ENCODE results near the gene CTSA. TPM values are rescaled to one million over a fixed set of nuclear protein-coding genes. Genes with fewer than 3 reads are reported as not detected.
A peak's percentile ranks its signal among the peaks of the same experiment; 100 is the strongest.
"Not testable (repeated sequence)": the region's sequence is repeated elsewhere in the genome, so short reads cannot be mapped to it uniquely, and the experiment has no call there.

Gene CTSA
- total and polyA plus RNA-seq, 5 donors from 2014 or later: 104 to 190 (median 158) TPM

- Mint-ChIP-seq H3K27me3 (no peaks in the 10 kb centered on the region), H3K4me3 (peak overlapping the region in 1 of 4 donors; percentile 21), H3K4me1 (peaks cover 0 to 4% (median under 1%) of the 10 kb centered on the region in 4 donors), H3K27ac (peak overlapping the region in 1 of 3 donors; percentile 85), H3K9me3 (no peaks in the 10 kb centered on the region), H3K36me3 (peaks cover 11% of the 10 kb centered on the region)
- Histone ChIP-seq H3K4me1 (ENCODE audit: control insufficient read depth, insufficient read depth, low read length, poor library complexity, severe bottlenecking) (no peaks in the 10 kb centered on the region), H3K27me3 (ENCODE audit: control insufficient read depth, insufficient read depth, low read length) (no peaks in the 10 kb centered on the region), H3K36me3 (ENCODE audit: control insufficient read depth, insufficient read depth, low read length) (peaks cover 32% of the 10 kb centered on the region), H3K4me3 (ENCODE audit: low read depth, low read length) (no peak overlapping the region), H3K27ac (ENCODE audit: insufficient read depth, low read length, poor library complexity, severe bottlenecking) (no peak overlapping the region), H3K9me3 (ENCODE audit: control insufficient read depth in 2 of 2, low read length in 2 of 2) (no peaks in the 10 kb centered on the region)
- DNase-seq (no peak), ATAC-seq (ENCODE audit: low read depth in 2 of 2) (no peak)
Measured at GRCh38 chr20:45899046-45899835, 8.1 kb downstream of the CTSA start.

GRCh38 chr20:45901332-45901731, 10.2 kb downstream of the CTSA start:
- H3K9me3 ChIP-seq (ENCODE audit: control insufficient read depth in 2 of 2, low read length in 2 of 2); ATAC-seq (ENCODE audit: low read depth in 2 of 2); DNase-seq; H3K4me1 ChIP-seq (ENCODE audit: control insufficient read depth, insufficient read depth, low read length, poor library complexity, severe bottlenecking); H3K27me3 Mint-ChIP-seq; H3K4me3 ChIP-seq (ENCODE audit: low read depth, low read length); H3K27ac Mint-ChIP-seq; H3K36me3 Mint-ChIP-seq; H3K4me1 Mint-ChIP-seq; H3K9me3 Mint-ChIP-seq; H3K27me3 ChIP-seq (ENCODE audit: control insufficient read depth, insufficient read depth, low read length); H3K27ac ChIP-seq (ENCODE audit: insufficient read depth, low read length, poor library complexity, severe bottlenecking); H3K4me3 Mint-ChIP-seq: not testable (repeated sequence)
- H3K36me3 ChIP-seq (ENCODE audit: control insufficient read depth, insufficient read depth, low read length): peaks cover 25% of the 10 kb centered on the region

GRCh38 chr20:45902199-45902701, 11.1 kb downstream of the CTSA start:
- Mint-ChIP-seq H3K27ac (no peak overlapping the region), H3K4me3 (no peak overlapping the region), H3K27me3 (no peaks in the 10 kb centered on the region), H3K4me1 (no peaks in the 10 kb centered on the region), H3K9me3 (no peaks in the 10 kb centered on the region), H3K36me3 (peaks cover 7% of the 10 kb centered on the region)
- DNase-seq: no peak
- Histone ChIP-seq H3K4me3 (ENCODE audit: low read depth, low read length) (no peak overlapping the region), H3K9me3 (ENCODE audit: control insufficient read depth in 2 of 2, low read length in 2 of 2) (no peaks in the 10 kb centered on the region), H3K4me1 (ENCODE audit: control insufficient read depth, insufficient read depth, low read length, poor library complexity, severe bottlenecking) (no peaks in the 10 kb centered on the region), H3K27ac (ENCODE audit: insufficient read depth, low read length, poor library complexity, severe bottlenecking) (no peak overlapping the region), H3K27me3 (ENCODE audit: control insufficient read depth, insufficient read depth, low read length) (no peaks in the 10 kb centered on the region), H3K36me3 (ENCODE audit: control insufficient read depth, insufficient read depth, low read length) (peaks cover 18% of the 10 kb centered on the region)
- ATAC-seq (ENCODE audit: low read depth in 2 of 2): no peak

GRCh38 chr20:45904583-45905504, 13.7 kb downstream of the CTSA start:
- Mint-ChIP-seq H3K4me1 (peaks cover 0 to 2% (median 0%) of the 10 kb centered on the region in 4 donors), H3K27ac (no peak overlapping the region)

GRCh38 chr20:45905505-45906079, 14.5 kb downstream of the CTSA start:
- H3K9me3 Mint-ChIP-seq: no peaks in the 10 kb centered on the region
- H3K9me3 ChIP-seq (ENCODE audit: control insufficient read depth in 2 of 2, low read length in 2 of 2): no peaks in the 10 kb centered on the region
- H3K27me3 ChIP-seq (ENCODE audit: control insufficient read depth, insufficient read depth, low read length): no peaks in the 10 kb centered on the region

More at GRCh38 chr20:45904583-45905504, 13.7 kb downstream of the CTSA start:
- no peaks in the 10 kb centered on the region for H3K36me3 Mint-ChIP-seq
- H3K36me3 ChIP-seq (ENCODE audit: control insufficient read depth, insufficient read depth, low read length): no peaks in the 10 kb centered on the region
- no peaks in the 10 kb centered on the region for H3K9me3 Mint-ChIP-seq
- DNase-seq: no peak
- H3K27me3 Mint-ChIP-seq: no peaks in the 10 kb centered on the region
- no peak overlapping the region for H3K27ac ChIP-seq (ENCODE audit: insufficient read depth, low read length, poor library complexity, severe bottlenecking)
- no peaks in the 10 kb centered on the region for H3K9me3 ChIP-seq (ENCODE audit: control insufficient read depth in 2 of 2, low read length in 2 of 2)
- H3K27me3 ChIP-seq (ENCODE audit: control insufficient read depth, insufficient read depth, low read length): no peaks in the 10 kb centered on the region
- H3K4me3 Mint-ChIP-seq: no peak overlapping the region
- no peak overlapping the region for H3K4me3 ChIP-seq (ENCODE audit: low read depth, low read length)
- H3K4me1 ChIP-seq (ENCODE audit: control insufficient read depth, insufficient read depth, low read length, poor library complexity, severe bottlenecking): no peaks in the 10 kb centered on the region
- ATAC-seq (ENCODE audit: low read depth in 2 of 2): no peak

GRCh38 chr20:45907219-45907948, 16.2 kb downstream of the CTSA start:
- peak overlapping the region in 1 of 4 donors; percentile 32 for H3K4me3 Mint-ChIP-seq
- DNase-seq (no peak), ATAC-seq (ENCODE audit: low read depth in 2 of 2) (no peak)
- peak overlapping the region in 1 of 3 donors; percentile 27 for H3K27ac Mint-ChIP-seq
- Histone ChIP-seq H3K4me3 (ENCODE audit: low read depth, low read length) (no peak overlapping the region), H3K9me3 (ENCODE audit: control insufficient read depth in 2 of 2, low read length in 2 of 2) (no peaks in the 10 kb centered on the region), H3K4me1 (ENCODE audit: control insufficient read depth, insufficient read depth, low read length, poor library complexity, severe bottlenecking) (peaks cover 17% of the 10 kb centered on the region), H3K27ac (ENCODE audit: insufficient read depth, low read length, poor library complexity, severe bottlenecking) (no peak overlapping the region), H3K36me3 (ENCODE audit: control insufficient read depth, insufficient read depth, low read length) (no peaks in the 10 kb centered on the region), H3K27me3 (ENCODE audit: control insufficient read depth, insufficient read depth, low read length) (no peaks in the 10 kb centered on the region)
- no peaks in the 10 kb centered on the region for H3K36me3 Mint-ChIP-seq
- peaks cover 0 to 20% (median 7%) of the 10 kb centered on the region in 4 donors for H3K4me1 Mint-ChIP-seq
- H3K9me3 Mint-ChIP-seq: no peaks in the 10 kb centered on the region
- H3K27me3 Mint-ChIP-seq: peaks cover 8% of the 10 kb centered on the region

More at GRCh38 chr20:45905505-45906079, 14.5 kb downstream of the CTSA start:
- DNase-seq: no peak
- Mint-ChIP-seq H3K36me3 (no peaks in the 10 kb centered on the region), H3K27ac (no peak overlapping the region), H3K27me3 (no peaks in the 10 kb centered on the region), H3K4me1 (peaks cover 0 to 4% (median 2%) of the 10 kb centered on the region in 4 donors), H3K4me3 (no peak overlapping the region)
- H3K4me1 ChIP-seq (ENCODE audit: control insufficient read depth, insufficient read depth, low read length, poor library complexity, severe bottlenecking): no peaks in the 10 kb centered on the region
- no peaks in the 10 kb centered on the region for H3K36me3 ChIP-seq (ENCODE audit: control insufficient read depth, insufficient read depth, low read length)
- ATAC-seq (ENCODE audit: low read depth in 2 of 2): no peak
- no peak overlapping the region for H3K4me3 ChIP-seq (ENCODE audit: low read depth, low read length)
- H3K27ac ChIP-seq (ENCODE audit: insufficient read depth, low read length, poor library complexity, severe bottlenecking): no peak overlapping the region

- no peak overlapping the region for H3K27ac Mint-ChIP-seq
- no peak overlapping the region for H3K27ac ChIP-seq (ENCODE audit: insufficient read depth, low read length, poor library complexity, severe bottlenecking)
- peaks cover under 1% of the 10 kb centered on the region for H3K27me3 ChIP-seq (ENCODE audit: control insufficient read depth, insufficient read depth, low read length)
- no peak for ATAC-seq (ENCODE audit: low read depth in 2 of 2)
- H3K36me3 ChIP-seq (ENCODE audit: control insufficient read depth, insufficient read depth, low read length): no peaks in the 10 kb centered on the region
- peaks cover 19% of the 10 kb centered on the region for H3K4me1 ChIP-seq (ENCODE audit: control insufficient read depth, insufficient read depth, low read length, poor library complexity, severe bottlenecking)
- peaks cover 10% of the 10 kb centered on the region for H3K27me3 Mint-ChIP-seq
- no peak overlapping the region for H3K4me3 ChIP-seq (ENCODE audit: low read depth, low read length)
- peaks cover 0 to 21% (median 7%) of the 10 kb centered on the region in 4 donors for H3K4me1 Mint-ChIP-seq
- H3K9me3 ChIP-seq (ENCODE audit: control insufficient read depth in 2 of 2, low read length in 2 of 2): no peaks in the 10 kb centered on the region
- H3K9me3 Mint-ChIP-seq: no peaks in the 10 kb centered on the region
- no peaks in the 10 kb centered on the region for H3K36me3 Mint-ChIP-seq
- H3K4me3 Mint-ChIP-seq: no peak overlapping the region
- DNase-seq: no peak
Measured at GRCh38 chr20:45908084-45908483, 16.9 kb downstream of the CTSA start.
